ENCODE results near the gene NSMCE1. TPM values are rescaled to one million over a fixed set of nuclear protein-coding genes. Genes with fewer than 3 reads are reported as not detected.

NSMCE1 gene
- total and polyA plus RNA-seq, 2 of the 8 experiments (the other 6 are each of a cell fraction or from before 2014, with no cell fraction given): 8.1 to 16.6 TPM

DNA sequence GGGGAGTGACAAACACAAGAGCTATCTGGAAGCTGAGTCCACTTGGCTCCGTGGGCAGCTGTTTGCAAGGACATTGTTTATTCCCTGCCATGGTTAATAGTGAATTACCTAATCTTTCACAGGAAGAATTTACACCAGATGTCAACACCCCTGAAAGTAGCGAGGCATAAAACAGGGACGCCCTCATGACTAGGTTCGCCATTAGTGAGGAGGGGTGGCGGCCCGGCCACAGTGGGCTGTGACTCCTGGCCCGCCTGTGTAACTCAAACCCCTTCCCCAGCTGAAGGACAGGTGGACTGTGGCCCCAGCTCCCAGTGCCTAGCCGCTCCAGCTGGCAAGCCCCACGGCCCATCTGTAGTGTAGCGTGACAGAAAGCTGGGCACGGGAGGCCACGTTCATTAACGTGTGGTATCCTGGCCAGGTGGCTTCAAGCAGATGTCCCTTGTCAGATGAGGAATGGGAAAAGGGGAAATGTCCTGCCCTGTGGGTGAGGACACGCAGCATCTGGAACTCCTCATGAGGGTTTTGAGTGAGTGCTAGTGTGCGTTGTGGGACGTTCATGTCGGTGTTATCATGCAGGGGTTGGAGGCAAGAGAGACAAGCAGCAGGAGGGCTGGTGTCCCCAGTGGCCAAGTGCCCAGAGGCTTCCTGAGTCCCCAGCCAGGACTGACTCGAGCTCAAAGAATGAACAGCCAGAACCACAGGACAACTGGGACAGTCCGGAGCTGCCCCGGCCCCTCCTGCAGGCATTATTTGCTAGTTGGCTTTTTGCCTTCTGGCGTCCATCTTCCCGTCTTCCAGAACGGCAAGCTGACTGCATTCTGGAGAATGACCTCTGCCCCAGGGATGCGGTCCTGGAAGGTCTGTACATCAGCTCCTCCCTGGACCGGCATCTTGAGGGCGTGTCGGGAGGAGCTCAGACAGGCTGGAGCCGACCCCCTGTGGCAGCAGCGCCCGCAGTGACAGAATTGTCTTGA, 46.0 kb downstream of the NSMCE1 start:
- H4K91ac ChIP-seq (replicated peaks; ENCODE audit: insufficient read length, low read length): no peak overlapping the region
- no peak overlapping the region for H3K4me3 ChIP-seq (ENCODE audit: extremely low read depth in 1 of 4, insufficient read depth in 2 of 4, low read depth in 3 of 4, low read length in 4 of 4)
- no peak overlapping the region for H2BK5ac ChIP-seq (ENCODE audit: low read depth, low read length)
- H3K27ac ChIP-seq (ENCODE audit: low read depth, low read length): no peak overlapping the region
- H3K14ac ChIP-seq (ENCODE audit: insufficient read length): no peak overlapping the region
- no peak overlapping the region for H3K56ac ChIP-seq (replicated peaks; ENCODE audit: insufficient read length, low read depth, low read length)
- ChIA-PET CTCF (ENCODE audit: partially characterized antibody) (interaction anchor here (1.2 to 7.6 kb wide), 8 partner anchors 8 to 150 kb away, joined by 3 to 73 read pairs (median 8); partner anchors contain the start of gene KDM8), POLR2A (ENCODE audit: partially characterized antibody) (interaction anchor here (1.0 to 2.4 kb wide), 3 partner anchors 10 to 19 kb away, joined by 3 to 11 read pairs (median 4); partner anchors contain the start of gene KDM8)
- TF ChIP-seq TAF7 (optimal IDR thresholded peaks at IDR 0.05; ENCODE audit: borderline replicate concordance, low read depth, low read length): no peak
- no peak for TF ChIP-seq HDAC2 (IDR thresholded peaks at IDR 0.05; ENCODE audit: borderline replicate concordance in 1 of 2, low read depth in 2 of 2, low read length in 2 of 2)
- TF ChIP-seq TCF12 (IDR thresholded peaks at IDR 0.05; ENCODE audit: low read depth, low read length): no peak
- TF ChIP-seq GABPA (IDR thresholded peaks at IDR 0.05; ENCODE audit: borderline replicate concordance, insufficient read depth, low read length): no peak
- TF ChIP-seq CBX8 (IDR thresholded peaks at IDR 0.05; ENCODE audit: borderline replicate concordance, low read depth, low read length): no peak
- no peak for TF ChIP-seq CHD1 (IDR thresholded peaks at IDR 0.05; ENCODE audit: low read depth, low read length)
- TF ChIP-seq PHF8 (conservative IDR thresholded peaks at IDR 0.05; ENCODE audit: low read depth, low read length): no peak
- TF ChIP-seq SIRT6 (IDR thresholded peaks at IDR 0.05; ENCODE audit: low read length): no peak
- no peak overlapping the region for H3K4ac ChIP-seq (replicated peaks; ENCODE audit: insufficient read length, low read depth, low read length)
- DNase-seq (ENCODE audit: low read depth in 1 of 2, low spot score in 2 of 2) (no peak), FAIRE-seq (no peak)
- H3K23me2 ChIP-seq (ENCODE audit: low read depth, low read length): no peaks in the 10 kb centered on the region
- H3K27me3 ChIP-seq (replicated peaks in 1 of 4; ENCODE audit: control insufficient read depth in 3 of 4, extremely low read depth in 1 of 4, insufficient read depth in 3 of 4, low read length in 3 of 4): no peaks in the 10 kb centered on the region
- H3K36me3 ChIP-seq (ENCODE audit: control insufficient read depth in 2 of 4, insufficient read depth in 4 of 4, low read length in 3 of 4): no peaks in the 10 kb centered on the region
- no peak overlapping the region for H2BK12ac ChIP-seq (ENCODE audit: low read depth, low read length)
- no peak overlapping the region for H3K23ac ChIP-seq (ENCODE audit: insufficient read length)
- H2BK15ac ChIP-seq (ENCODE audit: low read length): no peak overlapping the region
- H4K8ac ChIP-seq (ENCODE audit: extremely low read depth, insufficient read depth, low read length): no peak overlapping the region; the same call in 1 of the 2 replicates
- 0 out of 7 replicates have a peak, but pooled peaks cover 0 to 2% (median 0%) of the 10 kb centered on the region in 4 experiments for H3K4me1 ChIP-seq (replicated peaks in 1 of 4; ENCODE audit: control insufficient read depth in 3 of 4, insufficient read depth in 4 of 4, low read length in 3 of 4)
- H2AFZ ChIP-seq (ENCODE audit: low read length): no peak overlapping the region
- no peak overlapping the region for H2AK5ac ChIP-seq (ENCODE audit: low read depth, low read length)
- no peak overlapping the region for H2BK20ac ChIP-seq (ENCODE audit: low read length)
- no peaks in the 10 kb centered on the region for H3K9me3 ChIP-seq (ENCODE audit: insufficient read depth in 2 of 2, low read depth in 1 of 2, low read length in 1 of 2)
- no peaks in the 10 kb centered on the region for H3K79me2 ChIP-seq (ENCODE audit: control insufficient read depth in 1 of 2, insufficient read depth in 2 of 2, low read length in 2 of 2)
- no peak overlapping the region for H2BK120ac ChIP-seq (replicated peaks; ENCODE audit: low read depth, low read length)
- H4K5ac ChIP-seq (ENCODE audit: insufficient read length, low read depth, low read length): no peak overlapping the region
- 94% methylated on average over 30 of the region's 30 CpGs; no CpG with 5 or more reads in 1 of the 2 experiments for WGBS, 2 experiments (ENCODE audit: extremely low coverage in 1 of 2, insufficient coverage in 1 of 2, insufficient read length in 1 of 2, insufficient replicate concordance in 2 of 2, low coverage in 1 of 2, low lambda C conversion rate in 2 of 2, missing lambda C conversion rate in 1 of 2)
- no peaks in the 10 kb centered on the region for H4K20me1 ChIP-seq (replicated peaks in 1 of 2; ENCODE audit: control insufficient read depth in 1 of 2, insufficient read depth in 2 of 2, low read length in 2 of 2)
- H3K9ac ChIP-seq (replicated peaks in 1 of 4; ENCODE audit: extremely low read depth in 1 of 4, low read depth in 3 of 4, low read length in 3 of 4): no peak overlapping the region
- no peak overlapping the region for H3K18ac ChIP-seq (ENCODE audit: extremely low read depth, low read length)
- H3K4me2 ChIP-seq (ENCODE audit: insufficient read depth in 1 of 2, low read depth in 2 of 2, low read length in 2 of 2): no peak overlapping the region
- no peaks in the 10 kb centered on the region for H3K79me1 ChIP-seq (ENCODE audit: low read depth, low read length)

Measured in H1 (cell line).